Suprapubic skin (tissue), 3 donors: ENCODE measurements around the gene MMP17.
"Not testable (repeated sequence)": the region's sequence is repeated elsewhere in the genome, so short reads cannot be mapped to it uniquely, and the experiment has no call there.

Experiments used
- EP300 ChIP-seq: sonication (generic); formaldehyde crosslinking; IDR thresholded peaks from one replicate; pipeline ENCODE4 v1.6.1; 2017; ENCODE audit warnings: antibody characterized with exemption
- POLR2A ChIP-seq, 2 donors: fragments of 450-650 bp; IDR thresholded peaks; one replicate each; pipeline ENCODE4 v1.6.1; 2017; ENCODE audit warnings: antibody characterized with exemption in 2 of 2, mild to moderate bottlenecking in 2 of 2, moderate library complexity in 2 of 2
- TF ChIP-seq, protein P1 (sequence below), 2 donors: fragments of 200-600 bp in 1 of 2; fragments of 450-650 bp in 1 of 2; sonication (generic) in 1 of 2; IDR thresholded peaks; one replicate each; pipeline ENCODE4 v1.5.1; 2016 to 2019; ENCODE audit warnings: antibody characterized with exemption in 2 of 2, mild to moderate bottlenecking in 1 of 2, moderate library complexity in 1 of 2

- TF ChIP-seq, protein P1, sequence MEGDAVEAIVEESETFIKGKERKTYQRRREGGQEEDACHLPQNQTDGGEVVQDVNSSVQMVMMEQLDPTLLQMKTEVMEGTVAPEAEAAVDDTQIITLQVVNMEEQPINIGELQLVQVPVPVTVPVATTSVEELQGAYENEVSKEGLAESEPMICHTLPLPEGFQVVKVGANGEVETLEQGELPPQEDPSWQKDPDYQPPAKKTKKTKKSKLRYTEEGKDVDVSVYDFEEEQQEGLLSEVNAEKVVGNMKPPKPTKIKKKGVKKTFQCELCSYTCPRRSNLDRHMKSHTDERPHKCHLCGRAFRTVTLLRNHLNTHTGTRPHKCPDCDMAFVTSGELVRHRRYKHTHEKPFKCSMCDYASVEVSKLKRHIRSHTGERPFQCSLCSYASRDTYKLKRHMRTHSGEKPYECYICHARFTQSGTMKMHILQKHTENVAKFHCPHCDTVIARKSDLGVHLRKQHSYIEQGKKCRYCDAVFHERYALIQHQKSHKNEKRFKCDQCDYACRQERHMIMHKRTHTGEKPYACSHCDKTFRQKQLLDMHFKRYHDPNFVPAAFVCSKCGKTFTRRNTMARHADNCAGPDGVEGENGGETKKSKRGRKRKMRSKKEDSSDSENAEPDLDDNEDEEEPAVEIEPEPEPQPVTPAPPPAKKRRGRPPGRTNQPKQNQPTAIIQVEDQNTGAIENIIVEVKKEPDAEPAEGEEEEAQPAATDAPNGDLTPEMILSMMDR (IDR thresholded peaks at IDR 0.05): not testable (repeated sequence)
- not testable (repeated sequence) for TF ChIP-seq POLR2A (IDR thresholded peaks at IDR 0.05); EP300
Measured at GRCh38 chr12:131891722-131892121, 63.5 kb downstream of the MMP17 start.
